Medulla oblongata (tissue), 1 donor: ENCODE measurements around the gene ZBTB16.
A peak's percentile ranks its signal among the peaks of the same experiment; 100 is the strongest.

Source experiments
- DNase-seq: peaks from one replicate; pipeline ENCODE4 v3.0.0-alpha.2; 2015; ENCODE audit errors: extremely low spot score

The ZBTB16 gene

DNA sequence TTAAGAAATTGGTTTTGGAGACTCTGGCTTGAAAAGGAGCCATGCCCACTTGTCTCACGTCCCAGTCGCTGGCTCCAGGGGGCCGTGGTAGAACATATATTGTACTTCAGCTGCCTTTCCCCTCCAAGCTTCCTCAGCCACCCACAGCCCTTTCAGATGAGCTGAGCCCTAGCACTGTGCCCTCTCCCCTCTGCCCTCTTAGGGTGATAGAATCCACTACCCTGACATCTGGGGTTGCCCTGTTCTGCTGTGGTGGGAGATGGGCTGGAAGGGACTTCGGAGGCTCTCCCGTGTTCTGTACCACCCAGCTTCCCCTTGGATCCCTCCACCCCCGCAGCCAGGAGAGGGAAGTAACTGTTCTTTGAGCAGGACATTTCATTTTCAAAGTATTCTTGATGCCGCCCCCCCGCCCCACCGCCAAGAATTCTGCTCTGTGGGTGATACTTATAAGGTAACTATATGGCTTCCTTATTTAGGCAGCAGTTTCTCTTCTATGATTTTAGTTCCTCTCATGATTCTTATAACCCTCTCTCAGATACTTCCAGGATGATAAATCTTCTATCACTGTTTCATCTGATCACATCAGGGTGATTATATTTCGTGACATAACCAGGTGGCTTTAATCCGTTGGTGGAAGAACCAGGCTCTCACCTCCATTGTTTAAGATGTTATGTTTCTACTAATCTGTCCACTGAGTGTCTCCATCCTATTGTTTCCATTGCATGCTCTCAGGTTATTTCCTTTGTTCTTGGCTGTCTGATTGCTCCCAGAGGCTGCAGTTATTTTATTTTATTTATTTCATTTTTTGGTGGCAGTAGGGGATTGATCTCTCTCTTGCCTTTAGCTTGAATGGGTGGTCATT lies 24.1 kb downstream of the ZBTB16 start:
- DNase-seq = no peak

DNA sequence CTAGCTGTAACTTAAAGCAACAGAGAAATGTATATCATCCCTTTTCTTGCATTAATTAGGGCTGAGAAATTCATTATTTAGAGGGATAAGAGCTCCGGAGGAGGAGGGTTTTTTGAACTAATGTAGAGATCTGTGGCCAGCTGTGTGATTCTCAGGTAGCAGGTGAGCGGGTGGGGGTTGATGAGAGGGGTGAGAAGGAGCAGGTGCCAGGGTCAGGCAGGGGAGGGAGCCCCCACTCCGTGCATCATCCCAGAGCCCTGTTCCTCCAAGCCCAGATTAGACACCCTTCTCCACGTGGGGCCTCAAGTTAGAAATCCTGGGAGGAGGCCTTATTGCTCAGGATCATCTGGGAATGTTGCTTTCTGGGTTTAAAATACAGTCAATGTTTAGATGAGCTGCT lies 24.9 kb downstream of the ZBTB16 start:
- no peak for DNase-seq

DNA sequence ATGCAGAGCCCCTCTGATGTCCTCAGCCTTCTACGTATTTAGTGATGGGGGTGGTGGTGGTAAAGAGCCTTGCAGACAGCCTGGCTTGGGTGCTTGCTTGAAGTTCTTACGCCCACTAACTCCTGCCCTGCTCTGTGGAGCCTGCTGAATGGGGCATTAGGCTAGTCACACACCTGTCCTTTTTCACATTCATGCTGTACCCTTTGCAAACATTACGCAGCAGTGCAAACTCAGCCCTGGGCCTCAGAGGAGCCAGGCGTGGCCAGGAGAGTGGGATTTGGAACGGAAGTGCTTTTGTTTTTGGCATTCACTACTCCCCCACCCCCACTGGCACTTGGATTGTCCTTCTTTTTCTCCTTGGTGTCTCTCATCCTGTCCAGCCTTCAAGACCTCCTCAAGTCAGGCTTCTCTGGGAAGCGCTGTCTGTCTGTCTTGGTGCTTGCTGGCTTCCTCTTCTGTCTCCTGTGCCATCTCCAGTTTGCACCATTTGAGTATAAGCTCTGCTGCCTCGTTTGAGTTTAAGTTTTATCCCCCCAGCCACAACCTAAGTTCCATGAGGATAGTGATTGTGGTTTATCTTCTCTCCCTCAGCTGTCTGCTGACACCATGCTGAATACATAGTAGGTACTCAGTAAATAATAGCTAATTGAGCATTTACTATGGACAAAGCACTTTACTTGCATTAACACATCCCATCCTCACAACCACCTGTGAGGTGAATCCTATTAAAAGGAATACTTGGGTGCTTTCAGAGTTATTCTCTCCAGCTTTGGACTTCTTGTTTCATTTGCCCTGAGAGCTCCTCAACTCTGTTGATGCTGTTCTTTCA lies 26.7 kb downstream of the ZBTB16 start:
- DNase-seq = no peak

DNA sequence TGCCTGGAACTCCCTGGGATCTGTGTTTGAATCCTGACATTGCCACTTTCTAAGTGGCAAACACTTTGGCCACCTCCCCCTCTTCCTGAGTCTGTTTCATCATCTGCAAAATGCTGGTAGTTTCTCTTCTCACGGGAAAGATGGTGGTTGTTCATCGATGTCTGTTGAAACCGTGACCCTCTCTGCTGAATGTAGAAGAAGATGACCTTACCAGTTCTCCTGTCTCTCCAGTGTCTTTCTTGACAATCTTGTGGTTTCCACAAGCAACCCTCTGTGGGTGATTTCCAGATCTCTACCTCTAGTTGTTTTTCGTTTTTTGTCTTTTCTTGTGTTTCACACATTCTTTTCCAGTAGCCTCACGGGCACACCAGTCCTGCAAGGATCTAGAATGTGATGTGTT lies 27.5 kb downstream of the ZBTB16 start:
- no peak for DNase-seq

DNA sequence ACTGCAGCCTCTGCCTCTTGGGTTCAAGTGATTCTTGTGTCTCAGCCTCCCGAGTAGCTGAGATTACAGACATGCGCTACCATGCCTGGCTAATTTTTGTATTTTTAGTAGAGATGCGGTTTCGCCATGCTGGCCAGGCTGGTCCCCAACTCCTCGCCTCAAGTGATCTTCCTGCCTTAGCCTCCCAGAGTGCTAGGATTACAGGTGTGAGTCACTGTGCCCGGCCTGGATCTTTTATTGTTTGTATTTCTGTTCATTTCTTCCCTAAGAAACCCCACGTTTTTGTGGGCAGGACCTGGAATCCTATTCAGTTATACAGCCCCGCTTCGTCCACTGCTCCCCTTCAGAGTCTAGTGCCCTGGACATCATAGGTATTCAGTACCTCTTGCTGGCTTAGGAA lies 28.7 kb downstream of the ZBTB16 start:
- no peak for DNase-seq

DNA sequence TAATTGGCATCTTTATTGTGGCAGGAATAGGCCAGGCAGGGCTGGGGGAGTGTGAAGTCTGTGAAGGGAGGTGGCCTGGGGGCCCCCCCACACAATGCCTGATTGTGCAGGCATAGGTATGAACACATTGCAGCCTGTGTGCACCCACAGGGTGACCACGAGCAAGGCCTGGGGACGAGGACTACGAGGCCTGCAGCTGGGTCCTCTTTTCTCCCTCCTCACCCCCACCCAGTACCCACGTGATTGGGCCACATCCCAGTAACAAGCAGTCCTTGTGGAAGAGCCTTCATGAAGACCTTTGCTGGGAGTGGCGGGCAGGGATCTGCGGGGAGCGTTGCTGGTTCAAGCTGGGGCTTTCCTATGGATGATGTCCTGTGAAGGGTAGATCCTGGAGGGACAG lies 29.3 kb downstream of the ZBTB16 start:
- peak; percentile 90 for DNase-seq

DNA sequence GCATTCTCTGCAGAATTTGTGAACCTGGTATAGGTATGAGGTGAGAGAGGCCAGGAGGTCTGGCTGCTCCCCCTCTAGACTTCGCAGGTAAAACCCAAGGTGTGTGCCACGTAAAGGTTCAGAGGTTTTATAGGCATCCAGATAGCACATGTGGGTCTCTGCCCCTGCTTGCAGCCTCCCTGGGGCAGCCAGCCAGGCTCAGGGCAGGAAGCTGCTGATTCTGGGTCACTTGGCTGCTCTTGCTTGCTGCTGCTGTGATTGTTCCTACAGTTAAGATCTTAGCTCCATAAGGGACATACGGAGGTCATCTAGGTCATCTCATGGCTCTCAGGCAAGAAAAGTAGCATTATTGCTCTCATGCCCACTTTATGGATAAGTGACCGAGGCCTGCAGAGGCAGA lies 30.2 kb downstream of the ZBTB16 start:
- DNase-seq = peak; percentile 24

DNA sequence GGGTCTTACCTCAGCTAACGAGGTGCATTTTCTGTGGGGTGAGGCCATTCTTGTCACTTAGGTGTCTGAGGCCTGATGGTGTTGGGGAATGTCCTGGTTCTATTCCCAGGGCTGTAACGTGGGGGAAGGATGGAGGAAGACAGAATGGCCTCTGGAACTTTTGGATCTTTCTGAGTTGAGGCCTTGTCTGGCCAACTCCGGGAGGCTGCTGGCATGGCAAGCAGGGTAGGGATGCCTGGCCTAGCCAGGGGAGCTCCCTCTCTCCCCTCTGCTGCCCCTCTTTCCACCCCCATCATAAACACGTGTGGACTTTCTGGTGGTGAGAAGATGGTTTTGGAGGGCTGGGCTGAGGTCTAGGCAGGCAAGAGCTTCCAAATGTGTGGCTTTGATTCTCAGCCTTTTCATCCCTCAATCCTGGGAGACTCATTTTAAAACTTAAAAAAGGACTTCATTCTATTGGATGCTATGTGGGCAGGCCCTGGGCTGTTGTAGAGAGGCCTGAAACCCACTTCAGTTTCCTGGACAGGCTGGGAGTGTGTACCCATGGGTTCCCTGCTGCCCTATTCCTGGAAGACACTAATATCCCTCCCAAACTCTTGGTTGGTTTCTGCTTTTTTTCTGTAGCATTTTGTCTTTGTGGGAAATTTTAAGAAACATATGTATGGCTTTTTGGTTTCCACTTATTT lies 30.9 kb downstream of the ZBTB16 start:
- DNase-seq = peak; percentile 16

DNA sequence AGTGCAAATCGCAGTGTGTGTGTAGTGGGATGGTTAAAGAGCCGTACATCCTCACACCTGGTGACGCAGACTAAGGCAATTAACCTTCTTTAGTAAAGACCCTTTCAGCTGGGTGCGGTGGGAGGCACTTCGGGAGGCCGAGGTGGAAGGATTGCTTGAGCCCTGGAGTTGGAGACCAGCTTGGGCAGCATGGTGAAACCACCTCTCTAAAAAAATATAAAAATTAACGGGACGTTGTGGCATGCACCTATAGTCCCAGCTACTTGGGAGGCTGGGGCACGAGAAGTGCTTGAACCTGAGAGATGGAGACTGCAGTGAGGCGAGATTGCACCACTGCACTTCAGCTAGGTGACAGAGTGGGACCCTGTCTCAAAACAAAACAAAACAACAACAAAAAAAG lies 31.5 kb downstream of the ZBTB16 start:
- no peak for DNase-seq

DNA sequence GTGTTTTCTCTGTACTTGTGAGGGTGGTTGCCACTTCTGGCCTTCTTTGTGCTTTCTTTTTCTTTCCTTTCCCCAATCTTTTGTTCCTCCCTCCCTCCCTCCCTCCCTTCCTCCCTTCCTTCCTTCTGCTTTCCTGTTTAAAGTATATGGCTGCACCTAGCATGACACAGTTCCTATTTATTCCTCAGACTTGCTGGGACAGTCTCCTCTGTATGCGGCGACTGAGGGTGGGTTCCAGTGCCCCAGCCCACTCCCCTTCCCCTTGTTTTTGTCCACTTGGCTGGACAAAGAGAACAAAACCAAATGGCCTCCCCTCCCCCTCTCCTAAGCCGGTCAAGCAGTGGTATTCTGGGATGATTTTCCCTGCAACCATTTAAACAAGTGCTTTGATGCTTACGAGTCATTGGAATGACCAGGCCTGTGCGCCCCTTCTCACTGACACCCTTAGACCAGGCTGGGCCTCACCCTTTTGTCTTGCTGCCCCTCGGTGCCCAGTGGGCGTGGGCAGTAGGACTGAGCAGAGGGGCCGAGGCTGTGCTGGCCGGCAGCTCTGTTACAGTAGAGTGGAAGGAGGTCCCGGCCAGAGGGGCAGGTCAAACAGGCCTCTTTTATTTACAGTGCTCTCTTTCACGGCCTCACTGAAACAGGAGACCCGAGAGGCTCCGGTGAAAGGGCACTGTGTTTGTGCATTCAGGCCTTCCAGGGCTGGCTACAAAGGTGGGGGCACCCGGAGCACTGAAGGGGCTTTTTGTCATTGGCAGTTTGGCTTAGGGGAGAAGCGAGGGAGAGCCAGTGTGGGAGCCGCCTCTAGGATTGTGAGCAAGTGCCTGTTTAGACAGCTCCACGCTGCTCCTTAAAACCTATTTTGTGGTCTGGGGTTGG lies 32.2 kb downstream of the ZBTB16 start:
- peak; percentile 75 for DNase-seq

DNA sequence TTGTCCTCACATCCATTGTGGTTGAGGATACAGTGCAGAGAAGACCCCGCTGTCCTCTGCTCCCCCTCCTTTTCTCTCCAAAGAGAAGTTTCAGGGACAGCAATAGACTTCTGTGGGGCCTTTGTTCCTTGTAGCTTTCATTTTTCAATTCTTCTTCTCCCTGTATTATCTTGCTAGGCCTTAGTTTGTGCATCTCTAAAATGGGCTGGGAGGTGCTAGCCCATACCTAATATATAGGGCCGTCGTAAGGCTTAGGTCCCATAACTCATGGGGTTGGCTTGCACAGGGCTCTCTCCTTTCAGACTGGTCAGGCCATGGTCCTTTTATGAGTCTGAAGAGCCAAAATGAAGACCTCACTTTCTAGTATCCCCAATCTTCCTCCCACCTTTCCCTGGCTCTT lies 33.0 kb downstream of the ZBTB16 start:
- DNase-seq = no peak

DNA sequence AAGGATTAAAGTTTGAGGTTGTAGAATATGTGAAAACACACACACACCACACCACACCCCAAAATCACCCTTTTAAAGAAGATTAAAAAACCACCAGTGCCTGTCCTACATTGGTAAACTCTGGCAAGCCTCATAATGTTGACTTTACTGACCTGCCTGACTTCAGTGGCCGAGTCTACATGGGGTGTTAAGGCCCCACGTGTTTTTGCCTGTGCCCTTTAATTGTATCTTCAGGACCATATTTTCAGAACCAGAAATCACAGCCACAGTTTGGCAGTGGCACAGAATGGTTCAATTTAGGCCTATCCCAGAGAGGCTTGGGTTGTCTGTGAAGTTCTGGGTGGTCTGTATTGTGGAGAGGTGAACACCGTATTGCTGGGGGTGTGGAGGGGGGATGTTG lies 33.4 kb downstream of the ZBTB16 start:
- no peak for DNase-seq

DNA sequence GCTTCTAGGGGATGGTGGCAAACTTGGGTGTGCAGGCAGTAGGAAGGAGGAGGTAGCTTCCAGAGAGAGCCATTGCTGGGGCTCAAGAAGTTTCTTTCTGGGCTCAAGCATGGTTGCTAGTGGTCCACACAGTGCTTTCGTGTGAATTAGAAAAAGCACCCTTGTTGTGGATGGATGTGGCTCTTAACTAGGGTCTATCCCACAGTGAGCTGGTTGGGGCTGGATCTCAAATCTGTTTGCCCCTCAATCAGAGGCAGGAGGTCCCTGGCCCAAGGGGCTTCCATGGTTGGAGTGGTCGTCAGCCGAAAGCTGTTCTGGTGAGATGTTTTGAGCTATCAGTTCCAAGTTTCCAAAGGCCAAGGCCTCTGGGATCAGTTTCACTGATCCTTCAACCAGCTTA lies 35.0 kb downstream of the ZBTB16 start:
- DNase-seq = no peak

DNA sequence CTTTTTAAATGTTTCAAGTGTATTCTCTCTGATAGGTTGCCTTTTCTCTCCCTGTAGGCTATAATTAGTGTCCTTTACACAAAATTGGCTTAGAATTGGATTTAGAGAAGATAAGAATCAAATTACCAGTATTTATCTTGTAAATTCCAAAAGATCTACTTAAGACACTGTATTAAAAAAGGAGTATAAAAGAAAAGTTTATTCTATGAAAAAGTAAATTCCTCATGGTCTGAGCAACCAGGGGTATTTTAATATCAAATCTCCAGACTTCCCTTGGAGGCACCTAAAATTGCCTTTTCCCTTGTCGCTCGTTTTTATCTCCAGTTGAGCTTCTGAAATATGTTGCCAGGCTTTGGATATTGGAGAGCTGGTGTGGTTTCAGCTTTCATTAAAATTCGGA lies 36.4 kb downstream of the ZBTB16 start:
- DNase-seq = no peak

DNA sequence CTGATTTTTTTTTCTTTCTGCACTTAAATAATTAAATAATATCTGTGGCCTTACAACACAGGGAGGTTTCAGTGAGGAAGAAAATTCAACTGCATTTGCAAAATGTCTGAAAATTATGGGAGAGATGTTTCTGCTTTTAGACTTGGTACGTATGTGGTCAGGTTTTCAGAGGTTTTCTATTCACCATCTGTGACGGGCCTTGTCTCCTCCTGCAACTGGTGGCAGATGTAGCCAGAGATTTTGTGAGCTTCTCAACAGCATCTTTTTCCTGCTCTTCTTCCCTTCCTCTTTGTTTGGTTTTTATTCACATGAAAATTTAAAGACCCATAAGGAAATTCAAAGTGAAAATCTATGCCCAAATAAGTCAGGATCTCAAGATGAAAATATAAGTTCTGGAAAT lies 38.3 kb downstream of the ZBTB16 start:
- no peak for DNase-seq

DNA sequence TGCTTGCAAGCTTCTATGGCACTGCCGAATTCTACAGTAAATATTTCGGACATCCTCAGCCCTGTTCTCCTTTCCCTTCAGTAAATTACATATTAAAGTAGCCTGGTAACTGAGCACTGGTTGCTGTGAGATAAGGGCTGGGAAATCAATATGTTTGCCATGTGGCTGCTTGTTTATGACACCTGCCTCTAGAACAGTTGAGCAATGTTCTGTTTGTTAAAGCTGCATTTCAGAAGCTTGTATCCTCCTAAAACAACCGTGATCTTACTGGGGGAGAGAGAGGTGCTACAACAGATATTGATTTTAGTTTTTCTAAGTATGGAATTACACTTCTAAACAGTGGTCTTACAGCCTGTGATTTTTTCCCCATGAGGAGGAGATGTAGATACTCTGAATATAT lies 39.4 kb downstream of the ZBTB16 start:
- no peak for DNase-seq

DNA sequence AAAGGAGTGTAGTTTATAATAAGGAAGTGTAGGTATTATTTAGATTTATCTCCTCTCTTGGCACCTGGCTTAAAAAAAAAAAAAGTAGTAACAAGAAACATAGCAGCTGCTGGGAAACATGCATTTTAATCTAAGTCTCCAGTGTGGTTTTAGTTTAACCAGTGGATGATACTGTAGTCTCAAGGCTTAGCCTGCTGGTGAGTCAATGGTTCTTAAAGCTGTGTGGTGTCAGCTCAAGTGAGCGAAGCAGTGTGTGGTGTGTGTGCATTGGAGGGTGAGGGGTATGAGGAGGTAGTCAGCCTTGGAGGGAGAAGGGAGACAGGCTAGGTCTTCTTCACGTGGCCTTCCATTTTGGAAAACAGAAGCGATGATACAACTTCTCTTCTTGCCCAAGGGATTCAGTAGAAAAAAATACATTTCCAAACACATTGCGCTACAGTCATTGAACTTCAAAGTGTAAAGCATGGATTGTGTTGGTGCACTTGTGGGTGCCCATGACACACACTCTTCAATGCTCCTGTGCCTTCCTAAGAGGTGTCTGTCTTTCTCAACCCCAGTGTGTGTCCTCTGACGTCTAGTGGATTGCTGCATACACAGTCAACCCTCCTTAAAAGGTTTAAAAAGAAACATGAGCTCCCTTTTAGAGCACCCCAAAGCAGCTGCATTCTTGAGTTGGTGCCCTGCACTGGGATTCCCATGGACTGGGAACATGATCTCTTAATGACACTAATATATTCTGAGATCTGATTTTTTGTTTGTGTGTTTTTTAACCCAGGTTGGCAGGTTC lies 40.1 kb downstream of the ZBTB16 start:
- DNase-seq = no peak

DNA sequence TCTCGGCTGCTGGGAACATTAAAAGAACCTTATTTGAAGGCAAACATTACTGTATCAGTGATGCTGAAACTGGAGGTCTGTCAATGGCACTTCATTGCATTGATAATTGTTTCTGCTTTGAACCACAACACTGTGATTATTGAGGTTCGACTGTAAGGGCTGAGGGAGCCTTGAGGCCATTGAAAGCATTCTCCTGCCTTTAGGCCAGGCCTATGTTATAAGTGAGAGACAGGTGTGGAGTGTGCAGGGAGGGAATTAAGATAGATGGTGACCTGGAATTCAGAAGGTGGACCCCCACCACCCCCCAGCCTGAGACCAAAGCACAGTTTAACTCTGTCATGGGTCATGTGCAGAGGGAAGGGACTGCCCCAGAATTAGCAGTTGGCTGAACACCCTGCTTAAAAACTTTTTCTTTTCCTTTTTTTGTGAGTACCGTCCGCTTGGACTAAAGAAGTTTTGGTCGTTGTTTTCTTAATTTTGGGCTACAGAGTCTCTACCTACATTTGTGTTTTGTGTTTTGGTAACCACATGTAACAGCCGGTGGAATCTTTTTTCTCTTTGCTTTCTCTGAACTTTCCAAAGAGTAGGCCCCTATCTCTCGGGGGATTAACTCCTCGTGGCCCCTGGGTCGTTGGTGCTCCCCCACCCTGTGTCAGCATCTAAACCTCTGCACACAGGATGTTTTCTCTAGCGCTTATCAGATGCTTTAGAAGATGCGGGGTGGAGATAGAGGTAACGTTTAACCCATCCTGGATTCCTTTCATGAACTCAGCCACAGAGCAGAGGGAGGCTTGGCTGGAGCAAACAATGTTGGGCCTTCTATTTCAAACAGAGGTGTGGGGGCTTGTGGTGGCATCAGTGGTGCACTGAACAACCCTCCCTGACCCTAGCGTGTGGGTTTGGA lies 43.7 kb downstream of the ZBTB16 start:
- DNase-seq = no peak

DNA sequence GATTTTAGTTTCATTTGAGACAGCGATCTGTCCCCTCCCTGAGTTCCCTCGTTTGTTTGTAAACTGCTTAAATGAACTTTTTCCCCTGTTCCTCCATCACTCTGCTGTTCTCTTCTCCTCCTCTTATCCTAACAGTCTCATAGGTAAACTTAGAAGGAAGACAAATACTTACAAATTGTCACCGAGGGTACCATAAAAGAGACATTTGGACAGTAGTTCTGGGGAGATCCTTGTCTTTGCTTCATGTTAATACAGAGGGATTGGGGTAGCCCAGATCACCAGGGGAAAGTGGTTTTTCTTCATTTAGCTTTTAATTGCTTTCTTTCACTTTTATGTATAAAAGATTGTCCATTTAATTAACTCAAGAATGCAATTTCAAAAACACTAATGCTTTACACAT lies 46.1 kb downstream of the ZBTB16 start:
- DNase-seq = no peak

DNA sequence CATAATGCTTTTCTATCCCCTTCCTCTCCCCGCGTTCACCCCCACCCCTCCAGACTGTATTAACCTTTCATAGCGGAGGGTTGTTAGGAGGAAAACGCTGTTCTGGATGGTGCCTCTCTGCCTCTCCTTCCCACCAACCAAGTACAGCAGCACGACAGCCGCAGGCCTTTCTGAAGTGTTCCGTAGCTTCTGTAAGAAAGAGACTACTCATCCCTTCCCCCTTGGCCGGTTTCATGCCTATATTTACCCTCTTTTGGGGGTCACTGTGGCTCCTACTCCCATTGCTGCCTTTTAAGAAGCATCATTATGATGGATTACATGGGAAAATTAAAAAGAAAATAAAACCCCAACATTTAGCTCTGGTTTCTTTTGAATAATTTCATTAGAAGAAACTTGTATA lies 46.5 kb downstream of the ZBTB16 start:
- no peak for DNase-seq
